GM12878 (cell line): ENCODE data around the gene SH3GL2. TPM values are rescaled to one million over a fixed set of nuclear protein-coding genes. Genes with fewer than 3 reads are reported as not detected.

ENCODE experiments used
- ATAC-seq: fragments of 200-7000 bp; cut with Tn5 transposase; 3 replicates; pipeline ENCODE4 v1.9.1; 2020; ENCODE audit warnings: mild to moderate bottlenecking, moderate library complexity
- BruUV-seq: library from RNA; stranded (reverse); fragments of 400-500 nt; replicated peaks from 2 replicates; lab custom pipeline; 2021; lab: Mats Ljungman, UMichigan
- CTCF ChIA-PET: fragments of 300-600 bp; sonication (Branson Sonifier 250); formaldehyde crosslinking; extraction: SDS; loops from one replicate; lab custom pipeline; 2021; ENCODE audit warnings: inconsistent platforms; lab: Yijun Ruan, JAX
- POLR2A ChIA-PET: fragments of 350-600 bp; formaldehyde crosslinking; extraction: SDS; loops from one replicate; lab custom pipeline; 2021; ENCODE audit warnings: inconsistent platforms; lab: Charles Lee
- RAD21 ChIA-PET: fragments of 300-600 bp; sonication (Branson Sonifier 250); formaldehyde crosslinking; loops from one replicate; lab custom pipeline; 2023; ENCODE audit warnings: antibody characterized with exemption; ENCODE audit not compliant: unreplicated experiment; lab: Charles Lee
- SMC1A ChIA-PET: fragments of 300-600 bp; sonication (Branson Sonifier 250); formaldehyde crosslinking; loops from one replicate; lab custom pipeline; 2023; ENCODE audit not compliant: unreplicated experiment, uncharacterized antibody; lab: Charles Lee
- DNase-seq: peaks from one replicate; pipeline ENCODE4 v3.0.0-alpha.2; 2011; ENCODE audit warnings: low read depth, low spot score
- FAIRE-seq: peaks from 3 replicates; lab custom pipeline; 2011; peaks lifted over from hg19 to GRCh38; lab: Jason Lieb, UNC
- H2AFZ ChIP-seq: 2 replicates; pipeline ENCODE4 v1.6.0; 2011; ENCODE audit warnings: low read depth, low read length, control low read depth; ENCODE audit not compliant: control insufficient read depth
- H3K27ac ChIP-seq: 2 replicates; pipeline ENCODE4 v1.5.1; 2011; ENCODE audit warnings: control low read depth; ENCODE audit not compliant: control insufficient read depth, insufficient read depth
- H3K27me3 ChIP-seq, 2 experiments: replicated peaks in 1 of 2; 2 replicates each; pipeline versions ENCODE4 v1.6.0 to v1.6.1; 2011; ENCODE audit warnings: low read length in 1 of 2; ENCODE audit not compliant: control insufficient read depth in 2 of 2, insufficient read depth in 2 of 2
- H3K36me3 ChIP-seq, 2 experiments: 2 replicates each; pipeline ENCODE4 v1.5.1; 2011; ENCODE audit warnings: low read length in 1 of 2; ENCODE audit not compliant: control insufficient read depth in 2 of 2, insufficient read depth in 2 of 2
- H3K4me1 ChIP-seq: 2 replicates; pipeline ENCODE4 v1.6.1; 2011; ENCODE audit warnings: mild to moderate bottlenecking, low read length, moderate library complexity, mixed read lengths; ENCODE audit not compliant: control insufficient read depth, insufficient read depth
- H3K4me2 ChIP-seq: 2 replicates; pipeline ENCODE4 v1.6.0; 2011; ENCODE audit warnings: control low read depth; ENCODE audit not compliant: control insufficient read depth, insufficient read depth
- H3K4me3 ChIP-seq: fragments of 200-600 bp; sonication (generic); 2 replicates; pipeline ENCODE4 v1.5.1; 2016
- H3K79me2 ChIP-seq: 2 replicates; pipeline ENCODE4 v1.6.0; 2011; ENCODE audit warnings: low read length; ENCODE audit not compliant: control insufficient read depth, insufficient read depth
- H3K9ac ChIP-seq: 2 replicates; pipeline ENCODE4 v1.8.0; 2011; ENCODE audit warnings: low read length, control low read depth, mixed read lengths; ENCODE audit not compliant: control insufficient read depth, insufficient read depth
- H3K9me3 ChIP-seq: replicated peaks from 3 replicates; pipeline ENCODE4 v1.5.1; 2011; ENCODE audit warnings: mild to moderate bottlenecking, low read length; ENCODE audit not compliant: control insufficient read depth, insufficient read depth
- H4K20me1 ChIP-seq: 2 replicates; pipeline ENCODE4 v1.6.0; 2011; ENCODE audit not compliant: control insufficient read depth, insufficient read depth
- KLF5 ChIP-seq: fragments of 450-650 bp; IDR thresholded peaks from 2 replicates; pipeline ENCODE4 v1.6.1; 2014; ENCODE audit warnings: mild to moderate bottlenecking; ENCODE audit not compliant: partially characterized antibody
- PAX8 ChIP-seq: fragments of 450-650 bp; IDR thresholded peaks from 2 replicates; pipeline ENCODE4 v1.6.1; 2017; ENCODE audit warnings: mild to moderate bottlenecking, moderate library complexity
- RELA ChIP-seq: fragments of 450-650 bp; IDR thresholded peaks from 2 replicates; pipeline ENCODE4 v1.8.0; 2014; ENCODE audit warnings: borderline replicate concordance; ENCODE audit not compliant: partially characterized antibody
- WGBS: methylation state at CpG from one replicate; pipeline ENCODE4 v1.1.6; 2016; ENCODE audit warnings: low lambda C conversion rate; ENCODE audit not compliant: insufficient replicate concordance, insufficient coverage; ENCODE audit errors: missing lambda C conversion rate; 5-methylcytosine and 5-hydroxymethylcytosine counted together
- in situ Hi-C: fragments of 300-500 bp; cut with MboI; formaldehyde crosslinking; loops from 9 replicates; pipeline ENCODE4 v1.14.3; 2018; ENCODE audit warnings: mixed read lengths
- intact Hi-C: fragments of 100-400 bp; cut with micrococcal nuclease; formaldehyde crosslinking; loops from one replicate; pipeline ENCODE4 v1.14.2; 2022; ENCODE audit not compliant: unreplicated experiment
- polyA plus RNA-seq, 11 experiments: library from polyadenylated mRNA; depleted of rRNA in 4 of 11; unstranded in 6 of 11; stranded (reverse) in 5 of 11; fragments of >200 nt; fragmentation: Nextera tagmentation in 4 of 11; fragmentation: Illumina TruSeq in 1 of 11; extraction: Ambion mirVana in 4 of 11; extraction: Trizol in 1 of 11; gene quantifications; 1 replicate in 1 of 11; 2 replicates in 10 of 11; pipeline versions ENCODE4 v1.2.1 to v1.2.3, GENCODE V29; 2011 to 2016; ENCODE audit warnings: inconsistent platforms in 2 of 11, missing spikeins in 2 of 11, low read depth in 1 of 11
- total RNA-seq, 4 experiments: library from RNA; depleted of rRNA in 3 of 4; stranded (reverse); fragments of >200 nt in 3 of 4; fragmentation: Illumina TruSeq in 1 of 4; extraction: Trizol in 1 of 4; gene quantifications; 2 replicates each; pipeline versions ENCODE4 v1.2.1 to v1.2.3, GENCODE V29; 2013 to 2021
- TF ChIP-seq, protein P1 (sequence below): fragments of 450-650 bp; IDR thresholded peaks from 2 replicates; pipeline ENCODE4 v1.6.1; 2017; ENCODE audit warnings: borderline replicate concordance

SH3GL2 gene
- total and polyA plus RNA-seq, 10 of the 15 experiments (the other 5 are each of a cell fraction or from before 2014, with no cell fraction given), result not detected

DNA sequence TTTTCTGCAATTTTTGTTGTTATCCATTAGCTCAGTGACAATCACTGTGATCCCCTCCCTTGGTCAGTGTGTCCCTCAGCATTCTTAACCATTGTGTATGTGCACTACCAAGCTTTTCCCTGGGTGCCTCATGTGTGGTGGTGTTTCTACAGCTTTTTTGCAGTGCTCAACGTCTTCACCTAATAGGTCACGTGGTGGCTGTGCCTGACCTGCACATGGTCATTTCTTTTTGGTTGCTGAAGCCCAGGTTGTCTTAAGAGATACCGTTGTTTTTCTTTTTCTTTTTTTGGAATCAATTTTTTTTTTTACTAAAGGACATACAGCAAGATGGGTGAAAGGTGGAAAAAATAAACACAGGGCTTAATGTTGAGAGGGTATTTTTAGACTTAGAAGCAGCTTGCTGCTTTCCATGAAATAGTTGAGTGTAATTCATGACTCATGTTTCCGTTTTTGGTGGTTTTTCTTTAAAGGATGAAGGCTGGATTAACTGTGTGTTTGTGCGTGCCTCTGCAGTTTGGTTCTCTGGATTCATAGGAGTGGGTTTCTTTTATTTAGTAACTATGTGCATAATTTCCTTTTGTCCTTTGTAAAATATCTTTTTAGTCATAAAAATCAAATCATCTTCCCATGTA is 22.2 kb downstream of the SH3GL2 start:
- no peaks in the 10 kb centered on the region for H3K27me3 ChIP-seq
- H3K79me2 ChIP-seq, result no peaks in the 10 kb centered on the region
- no peak overlapping the region for H3K27ac ChIP-seq
- no TSS peak for BruUV-seq
- no peak overlapping the region for H3K4me3 ChIP-seq
- no peaks in the 10 kb centered on the region for H3K4me1 ChIP-seq
- CTCF ChIA-PET, result interaction anchor here (1.1 to 1.4 kb wide), 2 partner anchors 8 to 11 kb away, joined by 3 to 4 read pairs; no protein-coding TSS in a partner anchor
- no peak for ATAC-seq
- TF ChIP-seq RELA, result no peak
- TF ChIP-seq, all 136 proteins: peak for 0
- DNase-seq (no peak), FAIRE-seq (no peak)
- 28% methylated on average over 5 of the region's 5 CpGs for WGBS
- intact Hi-C loops, result no loop called here
- RAD21 ChIA-PET, result no interaction called here
- H3K36me3 ChIP-seq, result no peaks in the 10 kb centered on the region
- H2AFZ ChIP-seq, result no peak overlapping the region
- no peak overlapping the region for H3K9ac ChIP-seq
- in situ Hi-C loops, result no loop called here
- no peak overlapping the region for H3K4me2 ChIP-seq
- H3K9me3 ChIP-seq, result no peaks in the 10 kb centered on the region
- POLR2A ChIA-PET, result no interaction called here
- no peaks in the 10 kb centered on the region for H4K20me1 ChIP-seq
- SMC1A ChIA-PET, result interaction anchor here (1.0 to 1.2 kb wide), 2 partner anchors 15 to 20 kb away, joined by 3 read pairs; no protein-coding TSS in a partner anchor

DNA sequence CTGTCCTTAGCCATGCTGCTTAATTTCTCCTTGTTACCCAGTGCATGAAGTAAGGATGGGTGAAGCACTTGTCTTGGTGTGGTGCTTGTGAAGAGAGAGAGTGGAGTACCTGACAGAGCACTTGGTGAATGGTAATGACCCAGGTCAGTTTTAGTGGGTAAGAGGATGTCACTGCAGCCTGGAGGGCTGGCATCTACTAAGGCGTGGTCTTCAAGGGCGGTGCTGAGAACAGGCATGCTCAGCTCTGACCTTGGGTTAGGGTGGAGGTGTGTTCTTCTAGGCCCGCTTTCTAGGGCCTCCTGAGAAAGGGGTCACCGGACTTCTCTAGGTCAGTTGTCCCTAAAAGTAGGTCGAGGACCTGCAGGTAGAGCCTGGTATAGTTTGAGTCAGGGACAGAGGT is 25.7 kb downstream of the SH3GL2 start:
- no peaks in the 10 kb centered on the region for H3K9me3 ChIP-seq
- H3K4me1 ChIP-seq, result no peaks in the 10 kb centered on the region
- no peak overlapping the region for H3K4me3 ChIP-seq
- 19% methylated on average over 5 of the region's 5 CpGs for WGBS
- ATAC-seq (no peak), DNase-seq (no peak), FAIRE-seq (no peak)
- BruUV-seq, result no TSS peak
- POLR2A ChIA-PET, result no interaction called here
- H3K9ac ChIP-seq, result no peak overlapping the region
- RAD21 ChIA-PET, result no interaction called here
- TF ChIP-seq, protein P1, sequence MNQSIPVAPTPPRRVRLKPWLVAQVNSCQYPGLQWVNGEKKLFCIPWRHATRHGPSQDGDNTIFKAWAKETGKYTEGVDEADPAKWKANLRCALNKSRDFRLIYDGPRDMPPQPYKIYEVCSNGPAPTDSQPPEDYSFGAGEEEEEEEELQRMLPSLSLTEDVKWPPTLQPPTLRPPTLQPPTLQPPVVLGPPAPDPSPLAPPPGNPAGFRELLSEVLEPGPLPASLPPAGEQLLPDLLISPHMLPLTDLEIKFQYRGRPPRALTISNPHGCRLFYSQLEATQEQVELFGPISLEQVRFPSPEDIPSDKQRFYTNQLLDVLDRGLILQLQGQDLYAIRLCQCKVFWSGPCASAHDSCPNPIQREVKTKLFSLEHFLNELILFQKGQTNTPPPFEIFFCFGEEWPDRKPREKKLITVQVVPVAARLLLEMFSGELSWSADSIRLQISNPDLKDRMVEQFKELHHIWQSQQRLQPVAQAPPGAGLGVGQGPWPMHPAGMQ, result no peak
- TF ChIP-seq KLF5, result no peak
- no peak for TF ChIP-seq PAX8
- no peaks in the 10 kb centered on the region for H4K20me1 ChIP-seq
- in situ Hi-C loops (no loop called here), intact Hi-C loops (no loop called here)
- no peak overlapping the region for H2AFZ ChIP-seq
- H3K27me3 ChIP-seq, result no peaks in the 10 kb centered on the region
- no peak overlapping the region for H3K27ac ChIP-seq
- SMC1A ChIA-PET, result no interaction called here
- no peaks in the 10 kb centered on the region for H3K79me2 ChIP-seq
- no peak overlapping the region for H3K4me2 ChIP-seq
- H3K36me3 ChIP-seq, result no peaks in the 10 kb centered on the region
- CTCF ChIA-PET, result interaction anchor here (0.6 kb wide), 1 partner anchor 32 kb away, joined by 5 read pairs; no protein-coding TSS in a partner anchor
